PC-9 (cell line): ENCODE measurements around the gene IRF6. TPM values are rescaled to one million over a fixed set of nuclear protein-coding genes. Genes with fewer than 3 reads are reported as not detected.

Experiments used
- BruUV-seq: library from RNA; stranded (reverse); fragments of 400-500 nt; replicated peaks from 2 replicates; lab custom pipeline; 2021; lab: Mats Ljungman, UMichigan
- CTCF ChIA-PET: fragments of 300-600 bp; sonication (Branson Sonifier 250); formaldehyde crosslinking; loops from one replicate; lab custom pipeline; 2022; ENCODE audit warnings: antibody characterized with exemption; lab: Charles Lee
- POLR2A ChIA-PET: fragments of 300-600 bp; sonication (Branson Sonifier 250); formaldehyde crosslinking; loops from one replicate; lab custom pipeline; 2022; ENCODE audit warnings: antibody characterized with exemption; ENCODE audit not compliant: unreplicated experiment; lab: Charles Lee
- DNase-seq, 2 experiments: peaks; one replicate each; pipeline versions ENCODE4 v3.0.0 to v3.0.0-alpha.2; 2015 to 2022; ENCODE audit warnings: mixed read lengths in 1 of 2
- H2AFZ ChIP-seq: fragments of 200-600 bp; sonication (generic); 2 replicates; pipeline ENCODE4 v1.8.1; 2017; ENCODE audit warnings: antibody characterized with exemption
- H3F3A ChIP-seq: fragments of 200-600 bp; sonication (generic); 2 replicates; pipeline ENCODE4 v1.8.1; 2017; ENCODE audit warnings: antibody characterized with exemption, mild to moderate bottlenecking, low read depth; ENCODE audit not compliant: insufficient read depth
- H3K27ac ChIP-seq: fragments of 200-600 bp; sonication (generic); 2 replicates; pipeline ENCODE4 v1.6.1; 2016; ENCODE audit warnings: mixed run types
- H3K27me3 ChIP-seq: fragments of 200-600 bp; sonication (generic); 2 replicates; pipeline ENCODE4 v1.6.1; 2016; ENCODE audit warnings: low read depth, mixed run types; ENCODE audit not compliant: insufficient read depth
- H3K36me3 ChIP-seq: fragments of 200-600 bp; sonication (generic); 2 replicates; pipeline ENCODE4 v1.6.1; 2016; ENCODE audit warnings: low read depth, mixed run types
- H3K4me1 ChIP-seq: fragments of 200-600 bp; sonication (generic); replicated peaks from 2 replicates; pipeline ENCODE4 v1.6.1; 2016; ENCODE audit warnings: mixed run types; ENCODE audit not compliant: insufficient read depth
- H3K4me2 ChIP-seq: fragments of 200-600 bp; sonication (generic); 2 replicates; pipeline ENCODE4 v1.6.1; 2017; ENCODE audit warnings: mixed run types
- H3K4me3 ChIP-seq: fragments of 200-600 bp; sonication (generic); 2 replicates; pipeline ENCODE4 v1.6.1; 2016; ENCODE audit warnings: mixed run types
- H3K79me2 ChIP-seq: fragments of 200-600 bp; sonication (generic); 2 replicates; pipeline ENCODE4 v1.6.1; 2017; ENCODE audit warnings: low read depth, mixed run types
- H3K9me2 ChIP-seq: fragments of 200-600 bp; sonication (generic); 2 replicates; pipeline ENCODE4 v1.8.1; 2017; ENCODE audit warnings: mild to moderate bottlenecking; ENCODE audit not compliant: insufficient read depth
- H3K9me3 ChIP-seq: fragments of 200-600 bp; sonication (generic); 2 replicates; pipeline ENCODE4 v1.8.1; 2016; ENCODE audit warnings: low read depth; ENCODE audit not compliant: insufficient read depth
- H4K20me1 ChIP-seq: fragments of 200-600 bp; sonication (generic); 2 replicates; pipeline ENCODE4 v1.8.1; 2017; ENCODE audit not compliant: insufficient read depth
- EZH2 ChIP-seq: fragments of 200-600 bp; sonication (generic); IDR thresholded peaks from 2 replicates; pipeline ENCODE4 v1.8.0; 2017; ENCODE audit warnings: antibody characterized with exemption, low read depth
- intact Hi-C: fragments of 100-400 bp; cut with micrococcal nuclease; formaldehyde crosslinking; loops from one replicate; pipeline ENCODE4 v1.10.0; 2022; ENCODE audit not compliant: unreplicated experiment
- total RNA-seq: library from RNA; stranded (reverse); gene quantifications from 2 replicates; pipeline ENCODE4 v1.2.3, GENCODE V29; 2021
- TF ChIP-seq, protein P1 (sequence below): fragments of 200-600 bp; sonication (generic); conservative IDR thresholded peaks from 2 replicates; pipeline ENCODE4 v1.6.1; 2017; ENCODE audit warnings: mixed run types, antibody characterized with exemption, mild to moderate bottlenecking, moderate library complexity

Gene IRF6
- total RNA-seq, 1 experiment from 2014 or later = 46.5 TPM

GRCh38 chr1:209778102-209778501 is 27.8 kb downstream of the IRF6 start:
- POLR2A ChIA-PET = no interaction called here
- no peak for DNase-seq
- Histone ChIP-seq H3K27me3 (no peaks in the 10 kb centered on the region), H3K9me3 (no peaks in the 10 kb centered on the region), H2AFZ (no peak overlapping the region), H4K20me1 (no peaks in the 10 kb centered on the region), H3K27ac (no peak overlapping the region), H3K4me1 (peaks cover 8% of the 10 kb centered on the region; the same call in 1 of the 2 replicates), H3K4me3 (no peak overlapping the region), H3F3A (no peaks in the 10 kb centered on the region), H3K4me2 (no peak overlapping the region), H3K36me3 (no peaks in the 10 kb centered on the region), H3K9me2 (no peaks in the 10 kb centered on the region), H3K79me2 (peaks cover 7% of the 10 kb centered on the region)
- intact Hi-C loops = no loop called here
- BruUV-seq = no TSS peak
- no peak for TF ChIP-seq EZH2
- TF ChIP-seq, protein P1, sequence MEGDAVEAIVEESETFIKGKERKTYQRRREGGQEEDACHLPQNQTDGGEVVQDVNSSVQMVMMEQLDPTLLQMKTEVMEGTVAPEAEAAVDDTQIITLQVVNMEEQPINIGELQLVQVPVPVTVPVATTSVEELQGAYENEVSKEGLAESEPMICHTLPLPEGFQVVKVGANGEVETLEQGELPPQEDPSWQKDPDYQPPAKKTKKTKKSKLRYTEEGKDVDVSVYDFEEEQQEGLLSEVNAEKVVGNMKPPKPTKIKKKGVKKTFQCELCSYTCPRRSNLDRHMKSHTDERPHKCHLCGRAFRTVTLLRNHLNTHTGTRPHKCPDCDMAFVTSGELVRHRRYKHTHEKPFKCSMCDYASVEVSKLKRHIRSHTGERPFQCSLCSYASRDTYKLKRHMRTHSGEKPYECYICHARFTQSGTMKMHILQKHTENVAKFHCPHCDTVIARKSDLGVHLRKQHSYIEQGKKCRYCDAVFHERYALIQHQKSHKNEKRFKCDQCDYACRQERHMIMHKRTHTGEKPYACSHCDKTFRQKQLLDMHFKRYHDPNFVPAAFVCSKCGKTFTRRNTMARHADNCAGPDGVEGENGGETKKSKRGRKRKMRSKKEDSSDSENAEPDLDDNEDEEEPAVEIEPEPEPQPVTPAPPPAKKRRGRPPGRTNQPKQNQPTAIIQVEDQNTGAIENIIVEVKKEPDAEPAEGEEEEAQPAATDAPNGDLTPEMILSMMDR = no peak
- CTCF ChIA-PET = interaction anchor here (0.6 kb wide), 2 partner anchors 32 to 54 kb away, joined by 3 to 4 read pairs; no protein-coding TSS in a partner anchor

DNA sequence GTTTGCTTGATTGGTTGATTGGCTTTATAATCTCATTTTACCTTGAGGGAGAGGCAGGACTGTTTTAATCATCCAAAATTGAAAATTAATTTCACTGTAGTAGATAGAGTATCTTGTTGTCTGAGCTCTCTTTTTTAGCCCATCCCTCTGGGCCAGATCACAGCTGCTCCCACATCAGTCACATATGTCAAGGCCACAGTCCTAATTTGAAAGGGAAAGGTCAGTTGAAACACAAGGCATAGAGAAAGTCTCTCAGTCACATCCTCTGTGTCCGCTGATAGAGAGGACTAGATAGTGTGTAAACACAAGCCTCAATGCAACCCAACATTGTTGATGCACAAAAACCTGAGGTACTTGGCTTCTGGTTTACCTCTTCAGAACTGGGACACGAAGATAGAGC is 28.4 kb downstream of the IRF6 start:
- intact Hi-C loops = no loop called here
- ChIA-PET CTCF (interaction anchor here (0.6 kb wide), 1 partner anchor 55 kb away, joined by 3 read pairs; no protein-coding TSS in a partner anchor), POLR2A (no interaction called here)
- Histone ChIP-seq H2AFZ (no peak overlapping the region), H3K4me3 (no peak overlapping the region), H3F3A (no peaks in the 10 kb centered on the region), H3K79me2 (peaks cover 2% of the 10 kb centered on the region), H3K36me3 (no peaks in the 10 kb centered on the region), H3K4me1 (peaks cover 7% of the 10 kb centered on the region; the same call in 1 of the 2 replicates), H3K9me3 (no peaks in the 10 kb centered on the region), H3K9me2 (no peaks in the 10 kb centered on the region), H3K4me2 (no peak overlapping the region), H3K27me3 (no peaks in the 10 kb centered on the region), H3K27ac (no peak overlapping the region), H4K20me1 (no peaks in the 10 kb centered on the region)
- BruUV-seq = no TSS peak
- no peak for DNase-seq
- TF ChIP-seq EZH2 = no peak
- TF ChIP-seq, protein P1 = no peak

DNA sequence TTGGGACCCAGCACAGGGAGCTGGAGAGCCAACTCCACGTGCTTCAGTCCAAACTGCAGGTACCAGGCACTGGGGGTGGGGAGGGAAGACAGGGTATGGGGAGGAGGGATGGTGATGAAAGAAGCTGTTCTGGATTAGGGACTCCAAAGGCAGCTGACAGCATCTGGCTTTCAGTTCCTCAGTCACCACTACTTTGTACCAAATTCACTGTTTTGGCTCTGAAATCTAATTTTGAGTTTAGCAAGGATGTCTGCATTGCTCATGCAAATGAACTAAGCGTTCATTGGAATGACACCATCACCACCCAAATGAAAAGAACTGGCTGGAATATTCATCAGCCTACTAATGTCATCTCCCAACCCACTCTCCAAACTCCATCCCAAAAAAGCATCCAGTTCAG is 30.3 kb downstream of the IRF6 start:
- Histone ChIP-seq H3K36me3 (no peaks in the 10 kb centered on the region), H2AFZ (no peak overlapping the region), H3K9me3 (no peaks in the 10 kb centered on the region), H3K4me3 (no peak overlapping the region), H3K4me1 (peaks cover 7% of the 10 kb centered on the region; the same call in 1 of the 2 replicates), H4K20me1 (no peaks in the 10 kb centered on the region), H3K79me2 (no peaks in the 10 kb centered on the region), H3K27me3 (no peaks in the 10 kb centered on the region), H3F3A (0 out of 2 replicates have a peak, but pooled peaks cover 3% of the 10 kb centered on the region), H3K9me2 (no peaks in the 10 kb centered on the region), H3K27ac (no peak overlapping the region), H3K4me2 (no peak overlapping the region)
- CTCF ChIA-PET = no interaction called here
- no peak for DNase-seq
- BruUV-seq = no TSS peak
- POLR2A ChIA-PET = no interaction called here
- TF ChIP-seq, protein P1 = no peak
- TF ChIP-seq EZH2 = no peak
- intact Hi-C loops = no loop called here
